Activated CD4-positive, alpha-beta T cell treated with anti-CD3 and anti-CD28 coated beads for 1 hour (primary cell): ENCODE data around the gene HOXD8.

Source experiments
- DNase-seq: peaks from one replicate; pipeline ENCODE4 v3.0.0-alpha.2; 2020

HOXD8 gene

DNA sequence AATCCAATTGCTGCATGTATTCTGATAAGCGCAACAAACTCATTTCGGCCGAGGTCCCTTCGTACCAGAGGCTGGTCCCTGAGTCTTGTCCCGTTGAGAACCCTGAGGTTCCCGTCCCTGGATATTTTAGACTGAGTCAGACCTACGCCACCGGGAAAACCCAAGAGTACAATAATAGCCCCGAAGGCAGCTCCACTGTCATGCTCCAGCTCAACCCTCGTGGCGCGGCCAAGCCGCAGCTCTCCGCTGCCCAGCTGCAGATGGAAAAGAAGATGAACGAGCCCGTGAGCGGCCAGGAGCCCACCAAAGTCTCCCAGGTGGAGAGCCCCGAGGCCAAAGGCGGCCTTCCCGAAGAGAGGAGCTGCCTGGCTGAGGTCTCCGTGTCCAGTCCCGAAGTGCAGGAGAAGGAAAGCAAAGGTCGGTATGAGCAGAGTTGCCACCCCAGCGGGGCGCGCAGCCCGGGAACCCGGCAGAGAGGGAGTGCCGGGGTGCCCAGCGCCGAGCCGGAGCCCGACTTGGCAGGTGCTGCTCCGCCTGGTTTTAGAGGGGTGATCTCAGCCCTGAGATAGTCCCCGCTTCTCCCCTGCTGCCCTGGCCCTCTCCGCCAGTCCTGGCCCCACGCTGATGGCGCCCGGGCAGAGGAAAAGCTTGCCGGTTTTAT, 12.2 kb upstream of the HOXD8 start:
- no peak for DNase-seq

GRCh38 chr2:176117823-176118371, 11.6 kb upstream of the HOXD8 start:
- no peak for DNase-seq

DNA sequence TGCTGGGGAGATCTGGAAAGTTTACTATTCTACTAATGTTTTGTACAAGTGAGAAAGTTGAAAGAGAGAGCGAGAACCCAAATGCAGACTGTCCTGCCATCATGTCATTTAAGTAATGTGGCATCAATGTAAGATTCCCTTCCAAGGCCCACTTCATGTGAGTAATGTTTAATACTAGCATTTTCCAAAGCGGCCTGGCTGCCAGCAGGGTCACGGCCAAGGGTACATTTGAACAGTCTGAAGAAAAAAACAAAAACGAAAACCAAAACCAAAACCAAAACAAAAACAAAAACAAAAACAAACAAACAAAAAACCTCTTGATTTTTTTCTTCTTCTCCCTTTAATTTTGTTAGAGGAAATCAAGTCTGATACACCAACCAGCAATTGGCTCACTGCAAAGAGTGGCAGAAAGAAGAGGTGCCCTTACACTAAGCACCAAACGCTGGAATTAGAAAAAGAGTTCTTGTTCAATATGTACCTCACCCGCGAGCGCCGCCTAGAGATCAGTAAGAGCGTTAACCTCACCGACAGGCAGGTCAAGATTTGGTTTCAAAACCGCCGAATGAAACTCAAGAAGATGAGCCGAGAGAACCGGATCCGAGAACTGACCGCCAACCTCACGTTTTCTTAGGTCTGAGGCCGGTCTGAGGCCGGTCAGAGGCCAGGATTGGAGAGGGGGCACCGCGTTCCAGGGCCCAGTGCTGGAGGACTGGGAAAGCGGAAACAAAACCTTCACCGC, 10.7 kb upstream of the HOXD8 start:
- no peak for DNase-seq

GRCh38 chr2:176120364-176121189, 8.9 kb upstream of the HOXD8 start:
- DNase-seq = no peak

GRCh38 chr2:176121190-176122051, 8.1 kb upstream of the HOXD8 start:
- DNase-seq = no peak

DNA sequence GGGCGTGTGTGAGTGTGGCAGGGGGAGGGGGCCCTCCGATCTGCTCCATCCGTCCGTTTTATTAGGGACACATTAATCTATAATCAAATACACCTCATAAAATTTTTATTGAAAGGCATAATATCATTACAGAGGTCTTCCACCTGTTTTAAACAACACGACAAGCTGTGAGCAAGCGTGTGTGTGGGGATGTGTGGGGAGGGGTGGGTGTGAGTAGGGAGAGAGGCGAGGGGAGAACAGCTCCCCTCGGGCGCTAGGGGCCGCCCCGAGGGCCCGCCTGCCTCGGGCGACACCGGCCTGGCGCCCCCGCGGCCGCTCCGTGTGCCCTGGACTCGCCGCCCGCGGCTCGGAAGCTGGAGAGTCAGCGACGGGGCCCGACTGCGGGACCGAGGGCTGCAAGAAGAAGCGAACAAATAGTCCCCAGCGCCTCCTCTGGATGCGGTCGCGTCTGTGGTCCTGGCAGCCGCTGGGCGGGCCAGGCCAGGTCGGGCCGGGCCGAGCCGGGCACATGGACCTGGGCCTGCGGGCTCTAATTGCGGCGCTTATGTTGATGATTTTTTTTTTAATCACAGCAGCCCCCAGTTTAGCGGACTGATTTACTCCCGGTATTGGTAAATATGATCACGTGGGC, 7.3 kb upstream of the HOXD8 start:
- no peak for DNase-seq

DNA sequence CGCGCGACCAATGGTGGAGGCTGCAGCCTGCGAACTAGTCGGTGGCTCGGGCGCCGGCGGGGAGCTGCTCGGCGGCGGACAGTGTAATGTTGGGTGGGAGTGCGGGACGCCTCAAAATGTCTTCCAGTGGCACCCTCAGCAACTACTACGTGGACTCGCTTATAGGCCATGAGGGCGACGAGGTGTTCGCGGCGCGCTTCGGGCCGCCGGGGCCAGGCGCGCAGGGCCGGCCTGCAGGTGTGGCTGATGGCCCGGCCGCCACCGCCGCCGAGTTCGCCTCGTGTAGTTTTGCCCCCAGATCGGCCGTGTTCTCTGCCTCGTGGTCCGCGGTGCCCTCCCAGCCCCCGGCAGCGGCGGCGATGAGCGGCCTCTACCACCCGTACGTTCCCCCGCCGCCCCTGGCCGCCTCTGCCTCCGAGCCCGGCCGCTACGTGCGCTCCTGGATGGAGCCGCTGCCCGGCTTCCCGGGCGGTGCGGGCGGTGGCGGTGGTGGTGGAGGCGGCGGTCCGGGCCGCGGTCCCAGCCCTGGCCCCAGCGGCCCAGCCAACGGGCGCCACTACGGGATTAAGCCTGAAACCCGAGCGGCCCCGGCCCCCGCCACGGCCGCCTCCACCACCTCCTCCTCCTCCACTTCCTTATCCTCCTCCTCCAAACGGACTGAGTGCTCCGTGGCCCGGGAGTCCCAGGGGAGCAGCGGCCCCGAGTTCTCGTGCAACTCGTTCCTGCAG, 6.7 kb upstream of the HOXD8 start, which contains the start of gene HOXD9:
HOXD9 (plus strand) TSS at position 37 of the 728 bp plus-strand sequence; CDS start at position 87, 50 bp downstream.
- no peak for DNase-seq

DNA sequence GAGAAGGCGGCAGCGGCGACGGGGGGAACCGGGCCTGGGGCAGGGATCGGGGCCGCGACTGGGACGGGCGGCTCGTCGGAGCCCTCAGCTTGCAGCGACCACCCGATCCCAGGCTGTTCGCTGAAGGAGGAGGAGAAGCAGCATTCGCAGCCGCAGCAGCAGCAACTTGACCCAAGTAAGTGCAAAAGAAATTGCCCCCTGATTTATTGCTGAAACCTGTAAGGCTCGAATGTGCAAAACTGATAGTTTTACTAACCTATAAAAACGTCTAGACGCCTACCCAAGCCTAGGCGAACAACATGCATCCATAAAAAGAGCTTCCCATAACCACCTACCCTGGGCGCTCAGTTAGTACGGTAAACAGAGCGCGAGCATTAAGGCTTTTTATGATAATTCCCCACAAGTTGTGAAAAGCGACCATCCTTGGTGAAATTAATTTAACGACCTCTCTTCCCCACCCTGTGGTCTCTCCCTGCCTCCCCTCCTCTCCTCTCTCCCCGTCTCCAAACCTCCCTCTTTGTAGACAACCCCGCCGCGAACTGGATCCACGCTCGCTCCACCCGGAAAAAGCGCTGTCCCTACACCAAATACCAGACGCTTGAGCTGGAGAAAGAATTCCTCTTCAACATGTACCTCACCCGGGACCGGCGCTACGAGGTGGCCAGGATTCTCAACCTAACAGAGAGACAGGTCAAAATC, 5.9 kb upstream of the HOXD8 start:
- no peak for DNase-seq

GRCh38 chr2:176124110-176124946, 5.2 kb upstream of the HOXD8 start:
- DNase-seq = no peak

DNA sequence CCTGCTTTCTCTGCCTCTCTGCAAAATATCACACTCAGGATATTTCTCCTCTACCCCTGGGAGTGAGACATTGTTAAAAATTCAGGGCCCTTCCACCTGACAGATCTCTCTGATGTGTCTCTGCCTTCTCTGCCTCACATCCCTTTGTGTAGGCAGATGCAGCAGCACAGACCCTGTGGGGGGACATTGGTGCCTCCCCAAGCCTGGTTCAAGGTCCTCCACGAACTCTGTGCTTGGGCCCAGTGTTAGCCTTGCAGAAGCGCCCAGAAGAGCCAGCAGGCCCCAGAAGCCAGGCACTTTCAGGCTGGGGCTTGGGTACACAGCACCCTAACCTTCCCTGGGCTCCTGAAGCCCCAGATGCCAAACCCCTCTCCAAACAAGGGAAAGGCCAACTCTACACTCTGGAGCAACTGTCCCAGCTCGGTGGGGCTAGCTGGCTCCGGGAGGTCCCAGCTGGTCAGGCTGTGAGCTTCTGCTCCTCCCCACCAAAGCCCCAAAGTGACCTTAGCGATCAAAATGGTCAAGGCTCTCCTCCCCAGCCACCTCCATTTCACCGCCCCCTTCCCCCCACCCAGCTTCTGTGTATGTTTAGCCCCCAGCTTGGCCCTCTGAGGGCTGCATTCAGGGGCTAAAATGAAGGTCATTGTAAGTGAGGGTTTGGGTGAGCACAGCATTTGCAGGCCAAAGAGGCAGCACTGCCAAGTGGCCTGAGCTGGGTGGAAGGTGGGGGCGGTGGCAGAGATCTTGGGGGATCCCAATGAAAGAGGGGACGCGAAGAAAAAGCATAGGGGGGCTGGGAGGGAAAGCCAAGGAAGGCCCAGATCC, 4.3 kb upstream of the HOXD8 start:
- DNase-seq = no peak

DNA sequence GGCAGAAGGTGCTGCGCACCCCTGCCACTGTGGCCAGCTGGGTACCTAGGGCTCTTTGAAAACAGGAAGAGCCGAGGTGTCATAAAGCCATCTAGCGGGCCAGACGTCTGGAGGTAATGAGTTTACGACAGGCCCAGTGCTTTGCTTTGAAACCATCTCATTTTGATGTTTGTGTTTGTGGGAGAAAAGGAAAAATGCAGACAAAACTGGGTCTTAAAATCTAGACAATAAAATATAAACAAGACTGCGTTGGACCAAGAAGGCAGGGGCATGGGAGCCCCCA, 3.8 kb upstream of the HOXD8 start:
- DNase-seq = no peak

GRCh38 chr2:176126929-176127773, 2.4 kb upstream of the HOXD8 start:
- DNase-seq = peak; percentile 50

GRCh38 chr2:176127774-176128072, 1.8 kb upstream of the HOXD8 start:
- no peak for DNase-seq

DNA sequence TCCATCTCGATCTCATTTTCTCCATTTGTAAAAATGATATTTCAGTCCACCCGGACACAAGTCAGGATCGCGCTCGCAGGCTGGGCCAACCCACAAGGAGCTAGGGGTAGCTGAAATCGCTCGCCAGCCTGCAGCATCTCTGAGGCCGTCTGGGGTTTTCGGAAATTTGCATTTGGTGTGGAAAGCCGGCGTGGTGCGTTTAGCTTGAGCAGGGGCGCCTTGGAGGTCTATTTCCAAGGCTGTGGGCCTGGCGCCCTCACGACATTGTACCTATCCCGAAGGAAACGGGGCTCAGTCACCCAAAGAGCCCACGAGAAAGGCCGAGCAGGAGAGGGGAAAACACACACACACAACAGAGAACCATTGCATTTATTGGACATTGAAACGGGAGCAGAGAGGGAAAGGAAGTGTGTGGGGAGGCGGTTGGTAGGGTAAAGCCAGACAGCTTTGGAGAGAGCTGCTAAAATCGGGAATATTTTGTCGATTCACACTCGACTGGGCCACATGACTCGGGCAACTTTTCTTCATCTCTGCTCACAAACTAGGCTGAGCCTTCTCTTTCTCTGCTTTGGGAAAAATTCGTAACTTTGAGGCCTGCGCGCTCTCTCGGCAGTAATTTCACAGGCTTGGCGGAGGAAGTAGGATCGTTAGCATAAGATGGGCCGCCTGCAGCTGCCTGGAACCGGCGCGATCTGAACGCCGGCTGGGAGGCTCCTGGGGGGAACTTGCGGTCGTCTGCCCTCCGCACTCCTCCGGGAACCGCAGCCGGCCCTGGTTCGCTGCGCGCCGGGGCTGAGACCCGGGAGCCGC, 1.1 kb upstream of the HOXD8 start:
- no peak for DNase-seq

DNA sequence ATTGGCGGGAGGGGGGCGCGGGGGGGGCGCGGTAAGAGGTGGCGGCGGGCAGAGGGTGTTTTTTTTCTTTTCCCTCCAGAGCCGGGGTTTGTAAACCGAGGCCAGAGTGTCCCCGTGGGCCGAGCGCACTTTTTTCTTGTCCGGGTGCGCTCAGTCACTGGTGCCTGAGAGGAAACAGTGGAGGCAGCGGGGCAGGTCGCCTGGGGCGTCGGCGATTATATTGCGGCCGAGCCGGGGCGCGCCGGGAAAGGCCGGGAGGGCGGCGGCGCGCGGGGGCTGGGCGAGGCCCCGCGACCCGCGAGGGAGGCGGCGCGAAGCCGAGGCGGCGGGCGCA, 275 bp downstream of the HOXD8 start:
- no peak for DNase-seq

- DNase-seq = no peak
Observed at GRCh38 chr2:176130147-176130956, 847 bp downstream of the HOXD8 start.
